GM12875 (cell line): ENCODE data around the gene GSE1.

ENCODE experiments used
- H3K4me3 ChIP-seq: one replicate; pipeline ENCODE4 v1.5.1; 2011; ENCODE audit warnings: low read depth, low read length, control low read depth
- TF ChIP-seq, protein P1 (sequence below): IDR thresholded peaks from 2 replicates; pipeline ENCODE4 v1.5.1; 2011; ENCODE audit warnings: low read depth, mild to moderate bottlenecking, control low read depth, inconsistent platforms, low read length, moderate library complexity, borderline replicate concordance; ENCODE audit not compliant: insufficient read depth

The GSE1 gene

DNA sequence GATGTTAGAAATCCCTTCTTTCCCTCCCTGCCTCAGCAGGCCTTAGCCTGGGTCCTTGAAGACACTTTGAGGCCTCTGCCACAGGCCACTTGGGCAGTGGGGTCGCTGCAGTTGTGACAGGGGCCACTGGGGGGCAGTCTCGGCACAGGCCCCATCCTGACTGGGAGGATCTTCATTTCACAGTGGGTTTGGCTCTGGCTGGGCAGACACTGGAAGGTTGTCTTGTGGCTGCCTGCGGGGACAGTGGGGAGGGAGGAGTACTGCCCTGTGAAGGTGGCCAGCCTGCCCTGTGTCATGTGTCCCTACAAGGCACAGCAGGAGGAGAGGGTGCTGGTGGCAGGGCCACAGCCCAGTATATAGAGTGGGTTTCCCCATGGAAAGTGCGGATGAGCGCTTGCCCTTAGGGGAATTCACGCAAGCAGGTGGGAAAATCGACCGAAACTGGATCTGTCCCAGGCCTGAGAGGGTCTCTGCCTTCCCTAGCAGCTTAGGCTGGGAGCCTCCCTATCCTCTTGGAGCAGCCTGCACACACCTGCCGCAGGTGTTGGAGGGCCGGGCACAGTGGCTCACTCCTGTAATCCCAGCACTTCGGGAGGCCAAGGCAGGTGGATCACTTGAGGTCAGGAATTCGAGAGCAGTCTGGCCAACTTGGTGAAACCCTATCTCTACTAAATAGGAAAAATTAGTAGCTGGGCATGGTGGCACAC, 46.8 kb downstream of the GSE1 start:
- TF ChIP-seq, protein P1, sequence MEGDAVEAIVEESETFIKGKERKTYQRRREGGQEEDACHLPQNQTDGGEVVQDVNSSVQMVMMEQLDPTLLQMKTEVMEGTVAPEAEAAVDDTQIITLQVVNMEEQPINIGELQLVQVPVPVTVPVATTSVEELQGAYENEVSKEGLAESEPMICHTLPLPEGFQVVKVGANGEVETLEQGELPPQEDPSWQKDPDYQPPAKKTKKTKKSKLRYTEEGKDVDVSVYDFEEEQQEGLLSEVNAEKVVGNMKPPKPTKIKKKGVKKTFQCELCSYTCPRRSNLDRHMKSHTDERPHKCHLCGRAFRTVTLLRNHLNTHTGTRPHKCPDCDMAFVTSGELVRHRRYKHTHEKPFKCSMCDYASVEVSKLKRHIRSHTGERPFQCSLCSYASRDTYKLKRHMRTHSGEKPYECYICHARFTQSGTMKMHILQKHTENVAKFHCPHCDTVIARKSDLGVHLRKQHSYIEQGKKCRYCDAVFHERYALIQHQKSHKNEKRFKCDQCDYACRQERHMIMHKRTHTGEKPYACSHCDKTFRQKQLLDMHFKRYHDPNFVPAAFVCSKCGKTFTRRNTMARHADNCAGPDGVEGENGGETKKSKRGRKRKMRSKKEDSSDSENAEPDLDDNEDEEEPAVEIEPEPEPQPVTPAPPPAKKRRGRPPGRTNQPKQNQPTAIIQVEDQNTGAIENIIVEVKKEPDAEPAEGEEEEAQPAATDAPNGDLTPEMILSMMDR, result peak; percentile 96
- no peak overlapping the region for H3K4me3 ChIP-seq

DNA sequence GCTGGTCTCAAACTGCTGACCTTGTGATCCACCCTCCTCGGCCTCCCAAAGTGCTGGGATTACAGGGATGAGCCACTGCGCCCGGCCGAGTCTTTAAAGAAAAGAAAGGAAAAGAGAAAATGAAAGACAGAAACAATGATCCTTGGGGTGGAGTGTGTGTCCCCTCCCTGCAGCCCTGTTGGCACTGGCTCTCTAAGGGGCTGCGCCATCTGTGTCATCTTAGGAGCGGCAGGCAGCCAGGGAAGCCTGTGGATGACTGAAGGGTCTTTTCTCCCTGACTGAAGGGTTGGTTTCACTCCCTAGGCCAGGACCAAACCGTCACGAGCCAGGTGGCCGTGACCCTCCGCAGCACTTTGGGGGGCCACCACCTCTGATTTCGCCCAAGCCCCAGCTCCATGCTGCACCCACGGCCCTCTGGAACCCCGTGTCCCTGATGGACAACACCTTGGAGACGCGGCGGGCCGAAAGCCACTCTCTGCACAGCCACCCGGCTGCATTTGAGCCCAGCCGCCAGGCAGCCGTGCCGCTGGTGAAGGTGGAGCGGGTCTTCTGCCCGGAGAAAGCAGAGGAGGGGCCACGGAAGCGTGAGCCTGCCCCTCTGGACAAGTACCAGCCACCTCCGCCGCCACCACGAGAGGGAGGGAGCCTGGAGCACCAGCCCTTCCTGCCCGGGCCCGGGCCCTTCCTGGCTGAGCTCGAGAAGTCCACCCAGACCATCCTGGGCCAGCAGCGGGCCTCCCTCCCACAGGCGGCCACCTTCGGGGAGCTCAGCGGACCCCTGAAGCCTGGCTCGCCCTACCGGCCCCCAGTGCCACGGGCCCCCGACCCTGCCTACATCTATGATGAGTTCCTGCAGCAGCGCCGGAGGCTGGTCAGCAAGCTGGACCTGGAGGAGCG, 48.0 kb downstream of the GSE1 start:
- TF ChIP-seq, protein P1, result no peak
- no peak overlapping the region for H3K4me3 ChIP-seq

DNA sequence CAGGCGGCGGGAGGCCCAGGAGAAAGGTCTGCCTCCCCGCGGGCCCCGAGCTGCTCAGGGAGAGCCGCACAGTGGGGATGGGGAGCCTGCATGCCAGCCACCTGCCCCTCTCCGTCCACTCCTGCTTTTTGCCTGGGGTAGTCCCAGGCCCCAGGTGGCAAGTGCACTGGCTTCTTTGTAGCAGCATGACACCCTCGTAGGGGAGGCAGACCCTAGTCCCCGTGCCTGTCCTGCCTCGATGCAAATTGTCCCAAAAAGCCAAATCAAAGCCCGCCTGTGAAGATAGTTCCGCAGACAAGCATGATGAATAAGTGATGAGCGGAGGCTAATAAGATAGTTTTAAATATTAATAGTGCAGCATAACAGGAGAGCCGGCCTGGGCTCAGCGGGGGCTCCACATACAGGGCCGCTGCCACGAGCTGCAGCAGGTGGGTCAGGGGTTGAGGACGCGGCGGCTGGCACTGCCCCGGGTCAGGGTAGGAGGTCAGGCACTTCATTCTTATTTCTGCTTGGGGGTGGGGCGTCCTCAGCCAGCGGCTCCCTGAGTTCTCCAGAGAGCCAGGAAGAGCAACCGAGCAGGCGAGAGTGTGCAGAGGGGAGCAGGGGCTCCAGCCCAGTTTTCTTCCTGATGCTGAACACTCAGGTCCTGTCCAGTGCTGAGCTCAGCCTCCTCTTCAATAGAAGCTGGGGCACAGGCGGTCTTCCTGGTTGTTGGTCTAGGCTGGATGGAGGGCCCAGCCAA, 48.8 kb downstream of the GSE1 start:
- no peak overlapping the region for H3K4me3 ChIP-seq
- TF ChIP-seq, protein P1, result no peak

DNA sequence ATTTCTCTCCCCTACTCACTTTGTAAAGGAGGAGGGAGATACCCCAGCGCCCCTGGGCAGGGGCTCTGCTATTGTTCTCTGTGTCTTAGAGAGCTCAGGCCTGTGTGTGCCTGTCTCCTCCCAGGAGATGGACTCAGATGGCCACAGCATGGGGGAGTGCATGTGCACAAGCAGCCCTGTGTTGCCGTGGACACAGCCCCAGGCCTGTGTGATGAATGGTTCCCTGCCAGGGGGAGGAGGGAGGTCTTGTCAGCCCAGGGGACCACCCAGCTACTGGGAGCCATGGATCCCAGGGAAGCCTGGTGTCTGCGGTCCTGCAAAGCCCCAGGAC, 49.3 kb downstream of the GSE1 start:
- H3K4me3 ChIP-seq, result no peak overlapping the region
- TF ChIP-seq, protein P1, result no peak

DNA sequence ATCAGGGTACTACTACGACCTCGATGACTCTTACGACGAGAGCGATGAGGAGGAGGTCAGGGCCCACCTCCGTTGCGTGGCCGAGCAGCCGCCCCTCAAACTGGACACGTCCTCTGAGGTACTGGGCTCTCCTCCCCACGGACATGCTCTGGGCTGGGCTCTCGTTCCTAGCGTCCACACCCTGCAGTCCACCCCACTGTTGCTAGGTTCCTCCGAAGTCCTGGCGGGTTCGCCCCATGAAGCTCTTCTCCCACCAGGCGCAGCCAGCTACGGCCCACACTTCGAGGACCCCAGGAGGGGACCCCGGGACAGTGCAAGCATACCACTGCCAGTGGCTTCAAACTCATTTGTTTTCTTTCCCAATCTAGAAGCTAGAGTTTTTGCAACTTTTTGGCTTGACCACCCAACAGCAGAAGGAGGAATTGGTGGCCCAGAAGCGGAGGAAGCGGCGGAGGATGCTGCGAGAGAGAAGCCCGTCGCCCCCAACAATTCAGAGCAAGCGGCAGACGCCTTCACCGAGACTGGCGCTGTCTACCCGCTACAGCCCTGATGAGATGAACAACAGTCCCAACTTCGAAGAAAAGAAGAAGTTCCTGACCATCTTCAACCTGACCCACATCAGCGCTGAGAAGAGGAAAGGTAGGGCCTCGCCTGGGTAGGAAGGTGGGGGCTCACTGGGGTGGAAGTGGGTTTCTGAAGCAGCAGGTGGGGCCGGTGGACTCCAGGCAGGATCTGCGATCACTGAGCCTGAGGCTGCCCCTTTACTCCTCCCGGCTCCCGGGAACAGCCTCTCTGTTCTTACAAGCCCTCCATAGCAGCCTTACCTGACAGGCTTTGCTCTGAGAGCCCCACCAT, 50.1 kb downstream of the GSE1 start:
- TF ChIP-seq, protein P1, result no peak
- no peak overlapping the region for H3K4me3 ChIP-seq

DNA sequence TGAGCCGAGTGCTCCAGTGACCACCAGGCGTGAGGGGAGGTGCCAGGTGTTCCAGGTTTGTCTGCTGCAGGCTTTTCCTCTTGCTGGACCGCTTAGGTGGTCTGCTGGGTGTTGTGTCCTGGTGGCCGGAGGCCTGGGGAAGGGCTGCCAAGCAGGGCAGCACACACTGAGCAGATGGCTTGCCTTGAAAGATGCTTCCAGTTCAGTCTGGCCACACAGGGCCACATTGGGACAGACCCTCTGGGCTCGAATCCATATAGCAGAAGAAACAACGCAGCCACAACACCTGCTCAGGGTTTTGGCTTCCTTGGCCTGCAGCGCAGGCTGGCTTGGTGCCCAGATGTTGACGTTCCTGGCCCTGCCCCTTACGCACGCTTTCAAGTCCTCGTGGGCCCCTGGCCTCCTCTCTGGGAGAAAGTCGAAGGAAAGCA, 50.8 kb downstream of the GSE1 start:
- no peak overlapping the region for H3K4me3 ChIP-seq
- TF ChIP-seq, protein P1, result no peak
